Gastrocnemius medialis (tissue), 4 donors: ENCODE data around the gene SLC43A2. TPM values are rescaled to one million over a fixed set of nuclear protein-coding genes. Genes with fewer than 3 reads are reported as not detected.

Experiments used
- ATAC-seq, 2 donors: fragments of 150-250 bp; one replicate each; pipeline ENCODE4 v1.9.1; 2016
- DNase-seq, 2 donors: peaks; one replicate each; pipeline ENCODE4 v3.0.0-alpha.2; 2019
- H3K27ac ChIP-seq, 4 donors: fragments of 200-600 bp; sonication (generic); 1 replicate in 1 of 4; 2 replicates in 3 of 4; pipeline ENCODE4 v1.5.1; 2016 to 2018; ENCODE audit warnings: mild to moderate bottlenecking in 2 of 4, moderate library complexity in 1 of 4
- H3K27me3 ChIP-seq, 3 donors: fragments of 200-600 bp; sonication (generic) in 2 of 3; 1 replicate in 1 of 3; 2 replicates in 2 of 3; pipeline versions ENCODE4 v1.5.1 to v1.6.0; 2016 to 2019; ENCODE audit warnings: mild to moderate bottlenecking in 1 of 3, moderate library complexity in 1 of 3
- H3K36me3 ChIP-seq, 2 donors: fragments of 200-600 bp; sonication (generic) in 1 of 2; one replicate each; pipeline ENCODE4 v1.5.1; 2017 to 2018
- H3K4me1 ChIP-seq, 2 donors: fragments of 200-600 bp; sonication (generic) in 1 of 2; one replicate each; pipeline ENCODE4 v1.5.1; 2016 to 2017; ENCODE audit warnings: mild to moderate bottlenecking in 2 of 2
- H3K4me3 ChIP-seq, 4 donors: fragments of 200-600 bp; sonication (generic) in 3 of 4; 1 replicate in 1 of 4; 2 replicates in 3 of 4; pipeline ENCODE4 v1.5.1; 2016 to 2019; ENCODE audit warnings: mild to moderate bottlenecking in 2 of 4
- H3K9me3 ChIP-seq, 3 donors: fragments of 200-600 bp; sonication (generic) in 2 of 3; 1 replicate in 1 of 3; 2 replicates in 2 of 3; pipeline ENCODE4 v1.5.1; 2016 to 2019
- CTCF ChIP-seq, 5 experiments: fragments of 450-650 bp in 3 of 5; fragments of 200-600 bp in 2 of 5; sonication (generic) in 2 of 5; IDR thresholded peaks in 4 of 5; conservative IDR thresholded peaks in 1 of 5; 1 replicate in 4 of 5; 2 replicates in 1 of 5; pipeline ENCODE4 v1.5.1; 2016 to 2019; ENCODE audit warnings: antibody characterized with exemption in 5 of 5, mild to moderate bottlenecking in 3 of 5, moderate library complexity in 3 of 5
- POLR2A ChIP-seq, 2 donors: fragments of 450-650 bp; IDR thresholded peaks; one replicate each; pipeline ENCODE4 v1.6.1; 2017; ENCODE audit warnings: antibody characterized with exemption in 2 of 2, mild to moderate bottlenecking in 2 of 2, moderate library complexity in 2 of 2
- in situ Hi-C, 4 donors: fragments of 200-750 bp; cut with MboI; loops; one replicate each; pipeline versions ENCODE4 v1.15.0 to v1.8.0; 2017; ENCODE audit warnings: low sequenced_read_pairs in 4 of 4
- intact Hi-C: fragments of 100-400 bp; cut with DNase I; formaldehyde crosslinking; loops from one replicate; pipeline ENCODE4 v1.15.1; 2023; ENCODE audit warnings: low total_unique reads
- total RNA-seq, 4 donors: library from RNA; depleted of rRNA; stranded (reverse); fragments of >200 nt; gene quantifications; one replicate each; pipeline versions ENCODE4 v1.1.0 to v1.2.3, GENCODE V29; 2016

SLC43A2 gene
- total RNA-seq, 4 donors from 2014 or later: 26.9 to 96.9 (median 55.2) TPM

- no peaks in the 10 kb centered on the region for H3K9me3 ChIP-seq
- TF ChIP-seq POLR2A (IDR thresholded peaks at IDR 0.05) (peak; percentile 20 to 33), CTCF (IDR thresholded peaks at IDR 0.05 in 4 of 5, conservative IDR thresholded peaks at IDR 0.05 in 1 of 5) (no peak)
- H3K27me3 ChIP-seq: no peaks in the 10 kb centered on the region
- H3K36me3 ChIP-seq: peaks cover 0 to 3% of the 10 kb centered on the region in 2 donors
- peak in 1 of 2 donors; percentile 37 for DNase-seq
- H3K4me3 ChIP-seq: peak within 1 kb of the TSS; percentile 40 to 61 (median 52)
- peaks cover 35 to 40% of the 10 kb centered on the region in 2 donors for H3K4me1 ChIP-seq
- no peak for ATAC-seq
- in situ Hi-C loops: loop anchor here in 2 of 4 donors (25.0 kb wide), 1 partner anchor 383 kb away; the partner anchor contains the start of gene BHLHA9 (in 2 of the 2)
- intact Hi-C loops: loop anchor here (5.0 to 10.0 kb wide), 3 partner anchors 142 to 378 kb away; partner anchors contain the start of gene CRK
- H3K27ac ChIP-seq: peak within 1 kb of the TSS; percentile 48 to 88 (median 78)
These were observed 16.9 kb upstream of the SLC43A2 start, which contains the start of gene SCARF1 for GRCh38 chr17:1645207-1646171. TSS of gene SCARF1 (minus strand) at chr17:1645732. CDS start at chr17:1645697, 35 bp downstream.

- ATAC-seq: no peak
- Histone ChIP-seq H3K27ac (peak overlapping the region; percentile 46 to 88 (median 78)), H3K4me3 (peak overlapping the region; percentile 40 to 61 (median 52)), H3K4me1 (peaks cover 31 to 37% of the 10 kb centered on the region in 2 donors), H3K9me3 (no peaks in the 10 kb centered on the region), H3K36me3 (no peaks in the 10 kb centered on the region), H3K27me3 (no peaks in the 10 kb centered on the region)
- TF ChIP-seq CTCF (IDR thresholded peaks at IDR 0.05 in 4 of 5, conservative IDR thresholded peaks at IDR 0.05 in 1 of 5): no peak
- TF ChIP-seq POLR2A (IDR thresholded peaks at IDR 0.05): no peak
- intact Hi-C loops (loop anchor here (5.0 to 10.0 kb wide), 3 partner anchors 143 to 377 kb away; partner anchors contain the start of gene CRK), in situ Hi-C loops (loop anchor here in 2 of 4 donors (25.0 kb wide), 1 partner anchor 382 kb away; the partner anchor contains the start of gene BHLHA9 (in 2 of the 2))
- no peak for DNase-seq
These were observed 16.0 kb upstream of the SLC43A2 start for GRCh38 chr17:1644493-1645206.

GRCh38 chr17:1643999-1644492, 15.4 kb upstream of the SLC43A2 start:
- peaks cover 31 to 37% of the 10 kb centered on the region in 2 donors for H3K4me1 ChIP-seq
- no peaks in the 10 kb centered on the region for H3K36me3 ChIP-seq
- H3K4me3 ChIP-seq: peak overlapping the region; percentile 40 to 55 (median 45)
- in situ Hi-C loops (loop anchor here in 2 of 4 donors (25.0 kb wide), 1 partner anchor 382 kb away; the partner anchor contains the start of gene BHLHA9 (in 2 of the 2)), intact Hi-C loops (loop anchor here (10.0 kb wide), 1 partner anchor 189 kb away; the partner anchor contains the start of gene CRK)
- no peak for DNase-seq
- no peaks in the 10 kb centered on the region for H3K9me3 ChIP-seq
- peak overlapping the region; percentile 16 to 88 (median 78) for H3K27ac ChIP-seq
- ATAC-seq: no peak
- TF ChIP-seq POLR2A (IDR thresholded peaks at IDR 0.05) (no peak), CTCF (IDR thresholded peaks at IDR 0.05 in 4 of 5, conservative IDR thresholded peaks at IDR 0.05 in 1 of 5) (no peak)
- H3K27me3 ChIP-seq: no peaks in the 10 kb centered on the region
